PC-3 (cell line): ENCODE results near the gene ZNF669.

Experiments
- EZH2 ChIP-seq: fragments of 300-600 bp; sonication (generic); IDR thresholded peaks from one replicate; pipeline ENCODE4 v1.6.1; 2017; ENCODE audit warnings: antibody characterized with exemption, mild to moderate bottlenecking, low read length; ENCODE audit not compliant: unreplicated experiment
- EZH2phosphoT487 ChIP-seq: fragments of 300-600 bp; sonication (generic); IDR thresholded peaks from 2 replicates; pipeline ENCODE4 v1.6.1; 2018; ENCODE audit warnings: mild to moderate bottlenecking, antibody characterized with exemption, low read length, borderline replicate concordance
- TF ChIP-seq, protein P1 (sequence below): fragments of 300-600 bp; sonication (generic); conservative IDR thresholded peaks from 2 replicates; pipeline ENCODE4 v1.5.1; 2017; ENCODE audit warnings: antibody characterized with exemption, low read depth, mild to moderate bottlenecking, low read length

DNA sequence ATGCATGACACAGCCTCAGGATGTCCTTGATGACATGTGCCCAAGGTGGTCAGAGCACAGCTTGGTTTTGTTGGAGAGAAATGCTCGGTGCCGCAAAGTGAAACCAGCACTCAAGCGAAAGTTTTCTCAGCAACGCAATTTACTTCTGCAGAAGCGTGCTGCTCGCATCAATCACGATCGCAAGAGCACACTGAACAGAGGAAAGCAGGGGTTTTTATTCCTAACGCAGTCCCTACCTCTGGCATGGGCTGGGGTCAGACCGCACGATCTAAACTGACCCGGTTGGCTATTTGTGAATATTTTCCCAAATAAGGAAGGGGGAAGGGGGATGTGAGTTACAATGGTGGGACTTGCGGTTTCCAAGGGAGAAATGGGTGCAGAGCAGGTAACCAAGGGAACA is 809 bp upstream of the ZNF669 start:
- TF ChIP-seq EZH2 (no peak), EZH2phosphoT487 (no peak)
- TF ChIP-seq, protein P1, sequence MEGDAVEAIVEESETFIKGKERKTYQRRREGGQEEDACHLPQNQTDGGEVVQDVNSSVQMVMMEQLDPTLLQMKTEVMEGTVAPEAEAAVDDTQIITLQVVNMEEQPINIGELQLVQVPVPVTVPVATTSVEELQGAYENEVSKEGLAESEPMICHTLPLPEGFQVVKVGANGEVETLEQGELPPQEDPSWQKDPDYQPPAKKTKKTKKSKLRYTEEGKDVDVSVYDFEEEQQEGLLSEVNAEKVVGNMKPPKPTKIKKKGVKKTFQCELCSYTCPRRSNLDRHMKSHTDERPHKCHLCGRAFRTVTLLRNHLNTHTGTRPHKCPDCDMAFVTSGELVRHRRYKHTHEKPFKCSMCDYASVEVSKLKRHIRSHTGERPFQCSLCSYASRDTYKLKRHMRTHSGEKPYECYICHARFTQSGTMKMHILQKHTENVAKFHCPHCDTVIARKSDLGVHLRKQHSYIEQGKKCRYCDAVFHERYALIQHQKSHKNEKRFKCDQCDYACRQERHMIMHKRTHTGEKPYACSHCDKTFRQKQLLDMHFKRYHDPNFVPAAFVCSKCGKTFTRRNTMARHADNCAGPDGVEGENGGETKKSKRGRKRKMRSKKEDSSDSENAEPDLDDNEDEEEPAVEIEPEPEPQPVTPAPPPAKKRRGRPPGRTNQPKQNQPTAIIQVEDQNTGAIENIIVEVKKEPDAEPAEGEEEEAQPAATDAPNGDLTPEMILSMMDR, result no peak
